Activated CD8-positive, alpha-beta memory T cell treated with anti-CD3 and anti-CD28 coated beads for 4 hours (primary cell): ENCODE data around the gene MYL11.

ENCODE experiments used
- DNase-seq, 2 donors: peaks; one replicate each; pipeline ENCODE4 v3.0.0-alpha.2; 2020; ENCODE audit warnings: low read depth in 2 of 2

Gene MYL11

GRCh38 chr16:30371248-30371816 is 3.3 kb upstream of the MYL11 start:
- no peak for DNase-seq

- DNase-seq: no peak
Measured at GRCh38 chr16:30372038-30372712, 2.4 kb upstream of the MYL11 start.

GRCh38 chr16:30372725-30373124 is 1.9 kb upstream of the MYL11 start:
- no peak for DNase-seq

DNA sequence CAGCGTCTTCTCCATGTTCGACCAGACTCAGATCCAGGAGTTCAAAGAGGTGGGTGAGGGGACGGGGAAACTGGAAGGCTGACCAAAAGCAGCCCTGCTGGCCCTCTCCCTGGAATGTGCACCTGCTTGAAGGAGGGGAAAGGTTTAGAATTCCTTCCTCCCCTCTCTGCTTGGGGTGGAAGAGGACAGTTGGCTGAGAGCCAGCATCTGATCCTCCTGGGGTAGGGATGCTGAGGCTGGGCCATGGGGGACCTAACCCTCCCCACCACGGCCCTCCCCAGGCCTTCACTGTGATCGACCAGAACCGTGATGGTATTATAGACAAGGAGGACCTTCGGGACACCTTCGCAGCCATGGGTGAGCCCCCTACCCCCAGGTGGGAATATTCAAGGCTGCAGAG is 1.3 kb downstream of the MYL11 start:
- no peak for DNase-seq

DNA sequence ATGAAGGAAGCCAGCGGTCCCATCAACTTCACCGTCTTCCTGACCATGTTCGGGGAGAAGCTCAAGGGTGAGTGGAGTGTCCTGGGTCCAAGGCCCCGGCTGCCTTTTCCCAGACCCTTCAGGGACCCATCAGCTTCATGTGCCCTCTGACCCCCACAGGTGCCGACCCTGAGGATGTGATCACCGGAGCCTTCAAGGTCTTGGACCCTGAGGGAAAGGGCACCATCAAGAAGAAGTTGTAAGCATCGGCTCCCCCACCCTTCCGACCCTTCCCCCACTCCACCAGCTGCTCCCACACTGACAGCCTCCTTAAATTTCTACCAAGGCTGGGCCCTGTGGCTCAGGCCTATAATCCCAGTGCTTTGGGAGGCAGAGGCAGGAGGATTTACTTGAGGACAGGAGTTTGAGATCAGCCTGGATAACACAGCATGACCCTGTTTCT is 1.9 kb downstream of the MYL11 start:
- no peak for DNase-seq

GRCh38 chr16:30377050-30377811 is 2.6 kb downstream of the MYL11 start:
- no peak for DNase-seq

DNA sequence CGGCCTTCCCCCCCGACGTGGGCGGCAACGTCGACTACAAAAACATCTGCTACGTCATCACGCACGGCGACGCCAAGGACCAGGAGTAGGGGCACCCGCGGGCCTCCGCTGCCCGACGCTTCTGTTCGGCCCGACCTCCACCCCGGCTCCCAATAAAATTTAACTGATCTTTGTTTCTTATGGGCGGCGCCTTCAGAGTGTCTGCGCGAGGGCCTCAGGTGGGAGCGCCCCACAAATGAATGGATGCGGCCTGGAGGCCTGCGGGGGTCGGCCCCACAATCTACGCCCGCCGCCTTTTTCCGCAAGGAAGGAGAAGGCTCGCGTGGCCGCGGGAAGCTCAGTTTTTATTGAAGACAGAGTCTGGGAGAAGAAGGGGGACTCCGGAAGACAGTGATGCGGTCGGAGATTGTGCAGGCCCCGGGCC is 3.2 kb downstream of the MYL11 start:
- peak; percentile 82 for DNase-seq

DNA sequence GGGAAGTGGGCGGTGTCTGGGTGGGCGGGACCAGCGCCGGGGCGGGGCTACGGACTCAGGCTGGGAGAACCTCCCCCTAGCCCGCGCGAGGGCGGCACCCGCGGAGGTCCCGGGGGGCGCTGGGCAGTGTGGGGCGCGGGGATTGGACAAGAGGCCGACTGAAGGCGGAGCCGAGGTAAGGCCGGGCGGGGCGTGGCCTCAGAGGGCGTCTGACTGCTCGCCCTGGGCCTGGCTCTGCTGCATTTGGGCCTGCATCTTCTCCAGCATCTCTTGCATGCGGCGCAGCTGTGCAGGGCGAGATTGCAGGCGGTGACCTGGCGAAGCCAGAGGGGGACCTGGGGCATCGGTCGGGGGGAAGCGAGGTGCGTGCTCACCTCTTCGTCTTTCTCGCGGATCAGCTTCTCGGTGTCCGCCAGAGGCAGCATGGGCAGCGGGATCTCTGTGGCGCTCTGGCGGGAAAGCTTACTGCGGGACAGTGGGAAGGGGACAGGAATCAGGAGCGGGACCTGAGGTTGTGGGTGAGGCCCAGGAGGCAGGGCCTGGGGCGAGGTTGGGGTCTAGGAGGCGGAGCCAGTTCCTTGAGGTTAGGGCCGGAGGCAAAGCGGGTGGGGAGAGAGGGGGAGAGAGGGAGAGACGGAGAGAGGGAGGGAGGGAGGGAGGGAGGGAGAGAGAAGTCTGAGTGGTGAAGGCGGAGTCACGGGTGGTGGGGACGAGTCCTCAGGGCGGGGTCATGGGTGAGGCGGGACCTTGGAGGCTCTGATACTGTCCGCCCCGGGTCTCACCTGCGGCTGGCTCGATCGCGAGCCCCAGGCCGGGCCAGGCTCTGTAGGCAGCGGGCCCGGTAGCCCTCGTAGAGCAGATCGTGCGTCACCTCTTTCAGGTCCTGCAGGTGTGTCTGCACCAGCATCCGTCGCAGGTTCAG is 3.9 kb downstream of the MYL11 start:
- DNase-seq: peak; percentile 98

- DNase-seq: no peak
Measured at GRCh38 chr16:30379158-30379783, 4.7 kb downstream of the MYL11 start.

- DNase-seq: no peak
Measured at GRCh38 chr16:30380072-30380802, 5.6 kb downstream of the MYL11 start.

DNA sequence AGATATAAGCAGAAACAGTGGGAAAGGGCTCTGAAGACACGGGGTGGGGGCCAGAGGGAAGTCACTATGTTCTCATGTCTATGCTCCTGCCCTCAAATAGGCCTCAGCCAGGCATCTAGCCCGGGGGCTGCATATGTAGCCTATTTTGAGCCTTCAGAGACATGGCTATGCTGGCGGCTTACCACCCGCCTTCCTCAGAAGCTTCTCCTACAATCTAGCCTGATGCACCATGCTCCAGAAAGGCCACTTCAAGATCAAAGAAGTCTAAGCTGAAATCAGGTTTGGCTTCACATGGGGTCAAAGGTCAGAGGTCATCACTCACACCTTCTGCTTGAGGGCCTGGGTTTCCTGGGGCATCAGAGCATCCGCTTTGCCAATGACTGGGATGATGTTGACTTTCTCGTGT is 6.2 kb downstream of the MYL11 start:
- DNase-seq: no peak

DNA sequence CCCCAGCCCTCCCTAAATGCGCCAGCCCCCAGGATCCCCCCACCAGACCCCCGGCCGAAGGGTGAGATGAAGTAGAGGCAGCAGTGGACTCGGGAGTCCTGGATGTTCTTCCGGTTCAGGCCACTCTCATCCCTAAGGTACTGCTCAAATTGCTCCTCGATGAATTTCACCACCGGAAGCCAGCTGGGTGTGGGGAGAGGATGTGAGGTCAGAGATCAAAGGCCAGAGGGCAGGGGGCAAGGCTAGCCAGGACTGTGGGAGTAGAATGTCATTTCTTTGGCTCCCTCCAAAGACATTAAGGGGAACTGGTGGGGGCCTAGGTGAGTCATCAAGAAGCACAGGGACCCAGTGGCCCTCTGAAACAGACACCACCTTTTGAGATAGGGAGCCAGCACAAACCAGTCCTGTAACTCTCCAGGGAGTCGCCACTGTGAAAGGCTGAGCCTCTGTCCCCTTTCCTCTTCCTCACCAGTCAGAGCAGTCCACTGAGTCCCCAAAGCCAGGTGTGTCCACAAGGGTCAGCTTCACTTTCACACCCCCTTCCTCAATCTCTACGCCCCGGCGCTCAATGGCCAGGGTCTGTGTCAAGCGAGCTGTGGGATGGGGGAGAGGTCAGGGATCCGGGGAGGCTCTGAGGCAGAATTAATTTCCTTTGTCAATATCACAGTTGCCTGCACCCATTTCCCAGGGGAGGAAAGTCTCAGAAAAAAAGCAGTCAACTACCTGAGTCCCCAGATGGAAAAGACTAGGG is 6.9 kb downstream of the MYL11 start:
- no peak for DNase-seq

- peak; percentile 50 to 67 for DNase-seq
Measured at GRCh38 chr16:30382111-30382881, 7.7 kb downstream of the MYL11 start, which contains the start of gene SEPTIN1. SEPTIN1 (minus strand) TSS chr16:30382561; CDS start chr16:30382542, 19 bp downstream.

- DNase-seq: no peak
Measured at GRCh38 chr16:30383521-30383920, 8.9 kb downstream of the MYL11 start.

GRCh38 chr16:30394592-30395154 is 20.1 kb downstream of the MYL11 start:
- DNase-seq: no peak

DNA sequence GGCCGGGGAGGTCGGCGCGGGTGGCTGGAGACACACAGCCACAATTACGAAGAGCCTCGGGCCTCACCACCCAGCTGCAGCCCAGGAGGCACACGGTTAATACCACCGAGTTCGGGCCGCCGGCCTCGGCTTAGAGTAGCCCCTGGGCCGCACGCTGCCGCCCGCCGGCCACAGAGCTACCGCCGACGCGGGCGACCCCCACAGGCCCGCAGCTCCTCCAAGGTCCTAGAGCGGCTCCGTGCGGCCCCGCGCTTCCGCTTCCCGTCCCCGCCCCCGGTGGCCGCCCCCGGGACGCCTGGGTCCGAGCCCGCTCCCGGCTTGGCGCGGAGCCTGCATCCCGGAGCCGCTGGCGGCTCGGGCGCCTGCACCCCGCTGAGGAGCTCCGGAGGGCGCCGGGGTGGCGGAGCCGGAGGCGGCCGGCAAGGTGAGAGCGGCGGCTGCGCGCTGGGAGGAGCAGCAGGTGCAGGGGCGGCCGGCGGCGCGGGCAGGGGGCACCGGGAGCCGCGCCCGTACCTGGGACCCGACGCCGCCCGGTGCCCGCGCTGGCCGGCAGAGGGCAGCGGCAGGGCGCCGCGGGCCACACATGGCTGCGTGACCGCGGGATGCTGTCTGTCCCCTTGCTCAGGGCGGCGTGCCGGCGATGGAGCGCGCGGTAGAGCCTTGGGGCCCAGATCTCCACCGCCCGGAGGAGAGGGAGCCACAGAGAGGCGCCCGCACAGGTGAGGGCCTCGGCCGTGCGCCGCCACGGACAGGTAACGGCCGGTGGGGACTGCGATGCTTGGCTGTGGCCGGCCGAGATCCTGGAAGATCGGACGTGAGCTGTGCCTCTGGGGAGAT is 20.8 kb downstream of the MYL11 start, which contains the start of gene ZNF48:
TSS of gene ZNF48 (plus strand) at position 266 of the 837 bp plus-strand sequence. CDS start at position 641, 375 bp downstream.
- DNase-seq: no peak

DNA sequence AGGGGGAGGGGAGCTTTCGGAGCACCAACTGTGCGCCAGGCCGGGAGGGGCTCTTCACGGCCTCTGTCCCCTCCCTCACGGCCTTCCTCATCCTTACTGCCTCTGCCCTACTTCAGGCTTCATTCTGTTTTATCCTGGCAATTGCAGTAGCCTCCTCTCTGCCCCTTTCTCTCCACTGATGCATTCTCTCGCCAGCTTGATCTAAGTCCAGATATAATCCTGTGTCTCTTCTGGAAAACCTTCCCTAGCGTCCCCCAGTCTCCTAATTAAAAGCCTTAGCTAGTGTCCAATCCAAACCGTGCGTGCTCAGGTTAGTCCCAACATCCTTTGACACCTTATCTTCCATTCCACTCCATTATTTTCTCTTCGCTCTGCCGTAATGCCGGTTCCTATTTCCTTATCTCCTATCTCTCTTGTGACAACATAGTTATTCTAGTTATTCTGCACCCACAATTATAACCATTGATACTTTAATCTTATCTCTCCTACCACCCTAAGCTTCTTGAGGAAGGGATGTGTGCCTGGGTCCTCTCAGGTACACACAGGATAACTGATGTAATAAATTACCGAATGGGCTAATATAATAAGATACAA is 21.5 kb downstream of the MYL11 start:
- no peak for DNase-seq
